Loucy (cell line): ENCODE data around the gene CFAP92.

Source experiments
- EZH2phosphoT487 ChIP-seq: fragments of 200-600 bp; IDR thresholded peaks from 2 replicates; pipeline ENCODE4 v1.6.1; 2018; ENCODE audit warnings: antibody characterized with exemption, mild to moderate bottlenecking, moderate library complexity, borderline replicate concordance
- TF ChIP-seq, protein P1 (sequence below): fragments of 200-600 bp; sonication (generic); conservative IDR thresholded peaks from 2 replicates; pipeline ENCODE4 v1.5.1; 2014; ENCODE audit warnings: mild to moderate bottlenecking, antibody characterized with exemption, low read length

DNA sequence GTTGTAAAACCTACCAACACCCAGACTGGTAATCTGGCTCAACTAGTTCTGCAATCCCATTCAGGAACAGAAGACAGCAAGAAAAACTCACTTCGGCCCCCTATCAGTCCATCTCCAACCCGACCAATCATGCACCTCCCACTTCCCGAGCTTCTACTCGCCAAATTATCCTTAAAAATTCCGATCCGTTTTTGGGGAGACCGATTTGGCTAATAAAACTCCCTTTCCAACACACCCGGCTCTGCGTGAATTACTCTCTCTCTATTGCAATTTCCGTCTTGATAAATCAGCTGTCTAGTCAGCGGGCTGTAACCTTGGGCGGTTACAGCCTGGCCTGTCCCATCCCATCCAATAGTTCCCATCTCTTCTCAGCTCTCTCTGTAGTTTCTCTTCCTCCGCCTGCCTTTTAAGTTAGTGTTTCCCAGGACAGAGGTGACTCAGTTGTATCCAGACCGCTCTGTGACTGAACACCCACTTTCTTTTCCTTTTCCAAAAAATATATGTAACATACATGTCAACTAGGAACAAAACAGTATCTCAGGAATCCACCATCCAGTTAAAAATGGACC, 115.2 kb downstream of the CFAP92 start:
- TF ChIP-seq, protein P1, sequence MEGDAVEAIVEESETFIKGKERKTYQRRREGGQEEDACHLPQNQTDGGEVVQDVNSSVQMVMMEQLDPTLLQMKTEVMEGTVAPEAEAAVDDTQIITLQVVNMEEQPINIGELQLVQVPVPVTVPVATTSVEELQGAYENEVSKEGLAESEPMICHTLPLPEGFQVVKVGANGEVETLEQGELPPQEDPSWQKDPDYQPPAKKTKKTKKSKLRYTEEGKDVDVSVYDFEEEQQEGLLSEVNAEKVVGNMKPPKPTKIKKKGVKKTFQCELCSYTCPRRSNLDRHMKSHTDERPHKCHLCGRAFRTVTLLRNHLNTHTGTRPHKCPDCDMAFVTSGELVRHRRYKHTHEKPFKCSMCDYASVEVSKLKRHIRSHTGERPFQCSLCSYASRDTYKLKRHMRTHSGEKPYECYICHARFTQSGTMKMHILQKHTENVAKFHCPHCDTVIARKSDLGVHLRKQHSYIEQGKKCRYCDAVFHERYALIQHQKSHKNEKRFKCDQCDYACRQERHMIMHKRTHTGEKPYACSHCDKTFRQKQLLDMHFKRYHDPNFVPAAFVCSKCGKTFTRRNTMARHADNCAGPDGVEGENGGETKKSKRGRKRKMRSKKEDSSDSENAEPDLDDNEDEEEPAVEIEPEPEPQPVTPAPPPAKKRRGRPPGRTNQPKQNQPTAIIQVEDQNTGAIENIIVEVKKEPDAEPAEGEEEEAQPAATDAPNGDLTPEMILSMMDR: no peak
- no peak for TF ChIP-seq EZH2phosphoT487
